ENCODE data around the gene MPRIP.

Gene MPRIP

DNA sequence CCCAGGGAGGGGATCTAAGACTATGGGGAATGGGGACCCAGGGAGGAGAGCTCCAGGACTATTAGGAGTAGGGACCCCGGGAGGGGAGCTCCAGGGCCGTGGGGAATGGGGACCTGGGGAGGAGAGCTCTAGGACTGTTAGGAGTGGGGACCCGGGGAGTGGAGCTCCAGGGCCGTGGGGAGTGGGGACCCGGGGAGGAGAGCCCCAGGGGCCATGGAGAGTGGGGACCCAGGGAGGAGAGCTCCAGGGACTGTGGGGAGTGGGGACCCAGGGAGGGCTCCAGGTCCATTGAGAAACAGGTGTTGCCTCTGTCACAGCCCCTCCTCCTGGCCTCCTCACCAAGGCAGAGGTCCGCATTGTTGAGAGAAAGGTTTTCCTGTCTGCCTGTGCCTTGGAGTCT lies 16.0 kb downstream of the MPRIP start:
- TF ChIP-seq, protein P1, sequence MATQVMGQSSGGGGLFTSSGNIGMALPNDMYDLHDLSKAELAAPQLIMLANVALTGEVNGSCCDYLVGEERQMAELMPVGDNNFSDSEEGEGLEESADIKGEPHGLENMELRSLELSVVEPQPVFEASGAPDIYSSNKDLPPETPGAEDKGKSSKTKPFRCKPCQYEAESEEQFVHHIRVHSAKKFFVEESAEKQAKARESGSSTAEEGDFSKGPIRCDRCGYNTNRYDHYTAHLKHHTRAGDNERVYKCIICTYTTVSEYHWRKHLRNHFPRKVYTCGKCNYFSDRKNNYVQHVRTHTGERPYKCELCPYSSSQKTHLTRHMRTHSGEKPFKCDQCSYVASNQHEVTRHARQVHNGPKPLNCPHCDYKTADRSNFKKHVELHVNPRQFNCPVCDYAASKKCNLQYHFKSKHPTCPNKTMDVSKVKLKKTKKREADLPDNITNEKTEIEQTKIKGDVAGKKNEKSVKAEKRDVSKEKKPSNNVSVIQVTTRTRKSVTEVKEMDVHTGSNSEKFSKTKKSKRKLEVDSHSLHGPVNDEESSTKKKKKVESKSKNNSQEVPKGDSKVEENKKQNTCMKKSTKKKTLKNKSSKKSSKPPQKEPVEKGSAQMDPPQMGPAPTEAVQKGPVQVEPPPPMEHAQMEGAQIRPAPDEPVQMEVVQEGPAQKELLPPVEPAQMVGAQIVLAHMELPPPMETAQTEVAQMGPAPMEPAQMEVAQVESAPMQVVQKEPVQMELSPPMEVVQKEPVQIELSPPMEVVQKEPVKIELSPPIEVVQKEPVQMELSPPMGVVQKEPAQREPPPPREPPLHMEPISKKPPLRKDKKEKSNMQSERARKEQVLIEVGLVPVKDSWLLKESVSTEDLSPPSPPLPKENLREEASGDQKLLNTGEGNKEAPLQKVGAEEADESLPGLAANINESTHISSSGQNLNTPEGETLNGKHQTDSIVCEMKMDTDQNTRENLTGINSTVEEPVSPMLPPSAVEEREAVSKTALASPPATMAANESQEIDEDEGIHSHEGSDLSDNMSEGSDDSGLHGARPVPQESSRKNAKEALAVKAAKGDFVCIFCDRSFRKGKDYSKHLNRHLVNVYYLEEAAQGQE (IDR thresholded peaks at IDR 0.05; ENCODE audit: insufficient read depth in 1 of 2, low read depth in 2 of 2, low read length in 2 of 2) = no peak
- no peak for TF ChIP-seq TAF1 (IDR thresholded peaks at IDR 0.05; ENCODE audit: borderline replicate concordance, insufficient read depth, low read length)
- TF ChIP-seq POLR2AphosphoS5 (IDR thresholded peaks at IDR 0.05; ENCODE audit: low read depth, low read length) = no peak
- no peak for TF ChIP-seq FOXP2 (optimal IDR thresholded peaks at IDR 0.05; ENCODE audit: borderline replicate concordance, extremely low read depth, extremely low read length, insufficient read depth)
- TF ChIP-seq SIN3A (IDR thresholded peaks at IDR 0.05; ENCODE audit: borderline replicate concordance, insufficient read depth, low read length) = no peak

DNA sequence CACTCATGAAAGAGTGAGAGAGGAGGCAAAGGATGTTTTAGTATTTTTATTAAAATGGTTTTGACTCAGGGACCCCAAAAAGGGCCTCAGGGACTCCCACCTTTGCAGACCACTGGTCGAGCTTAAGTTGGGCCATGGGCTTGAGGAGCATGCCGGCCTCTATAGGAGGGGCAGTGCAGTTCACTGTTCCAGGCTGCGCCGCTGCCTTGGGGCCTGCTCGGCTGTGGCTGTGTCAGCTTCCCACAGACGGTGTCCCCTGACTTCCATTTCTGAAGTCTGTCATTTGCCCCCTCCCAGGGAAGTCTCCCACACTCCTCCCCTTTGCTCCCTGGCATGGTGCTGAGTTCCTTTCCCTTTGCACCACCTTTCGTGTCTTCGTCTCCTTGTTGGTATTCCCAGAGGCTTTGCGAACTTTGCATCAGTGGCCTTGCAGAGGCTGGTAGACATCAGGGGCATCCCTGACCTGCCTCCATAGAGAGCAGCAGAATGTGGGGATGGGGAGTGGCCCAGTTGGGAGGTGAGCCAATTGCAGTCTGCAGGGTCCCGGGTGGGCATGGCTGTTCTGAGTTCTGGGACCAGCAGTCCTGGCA lies 17.1 kb downstream of the MPRIP start:
- TF ChIP-seq TAF1 (IDR thresholded peaks at IDR 0.05; ENCODE audit: borderline replicate concordance, insufficient read depth, low read length) (no peak), SIN3A (IDR thresholded peaks at IDR 0.05; ENCODE audit: borderline replicate concordance, insufficient read depth, low read length) (no peak), POLR2AphosphoS5 (IDR thresholded peaks at IDR 0.05; ENCODE audit: low read depth, low read length) (no peak), FOXP2 (optimal IDR thresholded peaks at IDR 0.05; ENCODE audit: borderline replicate concordance, extremely low read depth, extremely low read length, insufficient read depth) (no peak)
- TF ChIP-seq, protein P1 (IDR thresholded peaks at IDR 0.05; ENCODE audit: insufficient read depth in 1 of 2, low read depth in 2 of 2, low read length in 2 of 2) = no peak

DNA sequence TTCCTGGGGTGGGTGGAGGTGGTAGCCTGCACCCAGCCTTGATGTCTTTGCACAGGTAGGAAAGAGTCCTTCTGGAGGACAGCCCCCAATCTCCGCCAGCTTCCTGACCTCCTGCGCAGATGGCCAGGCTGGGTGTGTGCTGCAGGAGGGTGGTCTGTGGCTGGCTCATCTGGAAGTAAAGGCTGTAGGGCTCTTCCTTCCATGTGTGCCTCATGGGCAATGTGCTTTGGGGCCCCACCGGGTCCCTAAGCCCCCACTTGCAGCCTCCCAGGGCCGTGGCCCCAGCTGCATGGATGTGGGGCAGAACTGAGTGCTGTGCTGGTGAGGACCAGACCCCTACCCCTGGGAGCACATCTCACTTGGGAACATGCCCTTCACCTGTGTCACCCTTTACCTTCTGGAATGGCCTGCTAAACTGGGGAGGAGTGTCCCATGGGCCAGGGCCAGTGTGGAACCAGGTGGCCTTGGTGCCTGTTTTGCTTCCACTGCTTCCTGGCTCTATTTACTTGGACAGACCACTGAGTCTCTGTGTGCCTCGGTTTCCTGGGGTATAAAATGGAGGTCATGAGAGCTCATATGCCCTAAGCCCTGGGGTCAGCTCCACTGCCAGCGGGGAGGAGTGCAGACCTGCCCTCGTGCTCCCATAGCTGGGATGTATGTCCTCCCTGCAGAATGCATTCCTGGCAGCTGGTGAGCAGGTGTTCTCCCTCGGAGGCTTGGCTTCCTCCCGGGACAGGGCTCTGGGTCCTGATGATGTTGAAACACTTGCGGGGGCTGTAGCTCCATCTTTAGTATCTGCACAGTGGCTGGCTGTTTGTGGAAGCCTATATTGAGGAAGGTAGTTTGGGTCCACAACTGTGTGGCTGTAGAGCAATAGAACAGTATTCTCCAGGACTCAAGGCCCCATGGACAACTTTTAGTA lies 18.0 kb downstream of the MPRIP start:
- TF ChIP-seq, protein P1 (IDR thresholded peaks at IDR 0.05; ENCODE audit: insufficient read depth in 1 of 2, low read depth in 2 of 2, low read length in 2 of 2) = no peak
- TF ChIP-seq SIN3A (IDR thresholded peaks at IDR 0.05; ENCODE audit: borderline replicate concordance, insufficient read depth, low read length) (no peak), TAF1 (IDR thresholded peaks at IDR 0.05; ENCODE audit: borderline replicate concordance, insufficient read depth, low read length) (no peak), FOXP2 (optimal IDR thresholded peaks at IDR 0.05; ENCODE audit: borderline replicate concordance, extremely low read depth, extremely low read length, insufficient read depth) (no peak), POLR2AphosphoS5 (IDR thresholded peaks at IDR 0.05; ENCODE audit: low read depth, low read length) (no peak)

DNA sequence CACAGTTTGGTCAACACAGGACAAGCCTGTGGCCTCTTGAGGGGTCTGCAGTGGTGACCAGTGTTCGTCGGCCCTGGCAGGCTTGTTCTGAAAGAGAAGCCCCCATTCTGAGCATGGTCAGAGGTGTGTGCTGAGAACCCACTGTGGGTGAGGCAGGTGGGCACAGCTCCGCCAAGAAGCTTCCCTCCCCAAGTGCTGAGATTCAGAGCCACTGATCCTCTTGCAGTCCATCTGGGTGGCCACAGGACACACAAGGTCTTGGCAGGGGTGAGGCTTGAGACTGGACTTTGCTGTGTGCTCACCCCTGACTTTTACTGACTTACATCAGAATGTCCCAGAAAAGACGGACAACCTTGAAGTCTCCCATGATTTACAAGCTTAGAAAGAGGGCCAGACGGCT lies 18.7 kb downstream of the MPRIP start:
- no peak for TF ChIP-seq TAF1 (IDR thresholded peaks at IDR 0.05; ENCODE audit: borderline replicate concordance, insufficient read depth, low read length)
- TF ChIP-seq SIN3A (IDR thresholded peaks at IDR 0.05; ENCODE audit: borderline replicate concordance, insufficient read depth, low read length) = no peak
- no peak for TF ChIP-seq FOXP2 (optimal IDR thresholded peaks at IDR 0.05; ENCODE audit: borderline replicate concordance, extremely low read depth, extremely low read length, insufficient read depth)
- no peak for TF ChIP-seq POLR2AphosphoS5 (IDR thresholded peaks at IDR 0.05; ENCODE audit: low read depth, low read length)
- TF ChIP-seq, protein P1 (IDR thresholded peaks at IDR 0.05; ENCODE audit: insufficient read depth in 1 of 2, low read depth in 2 of 2, low read length in 2 of 2) = no peak
